CD4-positive, alpha-beta T cell treated with Interleukin-10 for 1 hour (primary cell): ENCODE data around the gene CDHR3.
A peak's percentile ranks its signal among the peaks of the same experiment; 100 is the strongest.

Experiments used
- DNase-seq: peaks from one replicate; pipeline ENCODE4 v3.0.0-alpha.2; 2020

The CDHR3 gene

DNA sequence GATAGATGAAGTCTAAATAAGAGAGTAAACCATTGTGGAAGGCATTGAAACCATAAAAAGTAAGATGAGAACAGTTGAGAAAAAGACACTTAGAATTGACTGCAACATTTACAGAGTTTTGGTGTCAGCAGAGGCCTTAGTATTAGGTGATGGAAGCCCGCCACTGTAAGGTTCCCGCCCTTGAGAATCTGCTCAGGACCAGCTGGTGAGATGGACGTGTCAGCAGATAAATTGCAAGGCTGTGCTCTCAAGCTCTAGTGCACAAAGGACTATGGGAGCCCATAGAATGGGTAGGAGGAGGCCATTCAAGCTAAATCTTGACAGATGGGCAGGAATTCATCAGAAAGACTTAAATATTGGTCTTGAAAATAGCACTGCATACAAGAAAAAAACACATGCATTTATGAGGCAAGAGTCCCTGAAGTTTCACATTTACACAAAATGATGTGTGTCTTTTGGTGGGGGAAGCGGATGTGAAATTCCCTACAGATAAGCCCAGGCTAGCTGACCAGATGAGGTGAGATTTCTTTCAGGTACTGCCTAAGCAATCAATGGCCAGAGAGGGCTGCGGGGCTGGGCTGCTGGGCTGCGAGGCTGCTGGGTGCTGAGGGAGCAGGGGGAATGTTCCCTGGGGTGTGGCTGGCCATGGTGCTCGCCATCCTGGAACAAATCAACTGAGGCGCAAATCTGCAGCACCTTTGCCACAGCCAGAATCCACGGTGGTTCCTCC, 106.6 kb downstream of the CDHR3 start:
- no peak for DNase-seq

DNA sequence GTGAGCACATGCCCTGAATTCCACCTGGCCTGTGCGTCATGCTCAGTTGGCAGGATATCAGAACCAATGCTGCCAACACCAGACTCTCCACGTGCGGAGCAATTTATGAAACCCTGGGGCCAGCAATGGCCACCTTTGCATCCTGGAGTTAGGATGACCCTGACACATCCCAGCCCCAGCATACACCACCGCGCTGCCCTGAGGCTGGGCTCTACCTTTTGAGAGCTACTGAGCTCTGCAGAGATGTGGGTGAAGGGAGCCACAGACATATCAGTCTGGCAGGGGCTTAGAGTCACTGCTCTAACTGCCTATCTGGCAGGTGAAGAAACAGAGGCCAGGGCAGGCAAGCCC, 107.1 kb downstream of the CDHR3 start:
- no peak for DNase-seq

DNA sequence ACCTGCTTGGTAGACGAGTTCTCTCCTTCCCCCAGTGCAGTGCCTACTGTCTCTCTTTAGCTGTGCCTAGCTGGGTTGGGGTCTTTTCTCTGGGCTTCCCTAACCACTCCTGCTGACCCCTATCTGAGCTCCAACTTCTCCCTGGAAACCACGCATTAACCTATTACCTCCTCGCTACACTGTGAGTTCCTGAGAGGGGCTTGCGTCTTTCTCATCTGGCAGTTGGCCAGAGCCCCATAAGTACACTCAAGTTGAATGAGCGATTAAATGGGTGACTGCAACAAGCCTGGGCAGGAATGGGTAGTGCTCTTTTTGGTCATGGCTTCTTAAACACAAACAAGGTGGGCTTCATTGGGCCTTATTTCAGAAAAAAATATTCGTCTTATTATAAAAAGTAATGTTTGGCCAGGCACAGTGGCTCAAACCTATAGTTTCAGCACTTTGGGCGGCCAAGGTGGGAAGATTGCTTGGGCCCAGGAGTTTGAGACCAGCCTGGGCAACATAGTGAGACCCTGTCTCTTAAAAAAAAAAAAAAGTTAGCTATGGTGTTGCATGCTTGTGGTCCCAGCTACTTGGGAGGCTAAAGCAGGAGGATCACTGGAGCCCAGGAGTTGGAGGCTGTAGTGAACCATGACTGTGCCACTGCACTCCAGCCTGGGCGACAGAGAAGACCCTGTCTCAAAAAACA, 107.6 kb downstream of the CDHR3 start:
- no peak for DNase-seq

DNA sequence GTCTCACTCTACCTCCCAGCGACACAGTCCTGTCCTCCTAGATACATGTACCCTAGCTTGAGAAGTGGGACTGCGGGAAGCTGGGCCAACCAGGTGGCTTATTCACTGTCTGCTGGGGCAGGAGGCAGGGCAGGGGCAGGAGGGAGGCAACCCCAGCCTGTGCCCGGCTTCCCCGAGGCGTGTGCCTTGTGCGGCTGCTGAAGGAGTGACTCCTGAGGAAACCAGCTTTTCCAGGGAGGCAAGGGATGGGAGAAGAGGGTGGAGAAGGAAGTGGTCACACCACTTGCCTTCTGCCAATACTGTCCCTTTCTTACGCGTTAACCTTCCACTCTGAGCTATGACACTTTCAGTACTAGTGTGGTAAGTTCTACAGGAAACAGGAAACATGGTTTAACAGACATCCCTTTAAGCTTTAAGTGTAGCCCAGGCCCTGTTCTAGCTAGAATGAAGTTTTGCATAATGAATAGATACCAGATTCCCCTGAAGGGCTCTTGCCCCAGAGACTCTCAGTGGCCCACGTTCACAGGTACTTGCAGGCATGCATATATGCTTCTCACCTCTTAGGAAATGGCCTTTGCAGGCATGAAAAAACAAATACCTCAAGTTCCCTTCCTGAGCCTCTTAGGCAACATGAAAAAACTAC, 108.4 kb downstream of the CDHR3 start:
- peak; percentile 65 for DNase-seq

DNA sequence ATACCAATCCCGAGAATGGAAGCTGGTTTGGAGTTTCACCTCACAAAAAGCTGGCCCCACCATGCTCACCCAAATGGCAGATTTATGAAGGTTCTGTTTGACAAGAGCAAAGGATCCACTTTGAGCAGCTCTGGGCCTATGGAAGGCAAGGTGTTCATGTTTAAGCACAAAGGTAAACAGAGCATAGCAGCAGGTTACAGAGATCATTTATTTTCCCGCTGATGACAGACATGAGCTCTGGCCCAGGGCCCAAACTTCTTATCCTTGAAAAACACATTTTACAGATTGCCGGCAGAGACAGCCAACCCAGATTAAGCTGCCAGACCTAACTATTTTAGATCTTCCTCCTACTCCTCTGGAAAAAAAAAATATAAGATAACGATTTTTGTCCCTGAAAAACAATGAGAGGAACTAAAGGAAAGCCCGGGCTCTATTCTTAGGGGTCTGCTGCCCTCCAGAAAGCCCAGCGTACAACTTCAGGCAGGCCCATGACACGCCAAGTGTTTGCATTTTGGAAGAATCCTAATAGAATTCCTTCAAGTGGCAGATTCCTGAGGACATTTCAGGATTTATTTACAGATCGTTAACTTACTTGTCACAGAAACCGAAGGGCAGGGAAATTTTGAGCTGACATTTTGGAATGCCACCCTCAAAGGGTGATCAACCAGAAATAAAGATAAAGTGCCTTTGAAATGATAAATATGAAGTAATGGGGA, 109.1 kb downstream of the CDHR3 start:
- DNase-seq, result no peak

DNA sequence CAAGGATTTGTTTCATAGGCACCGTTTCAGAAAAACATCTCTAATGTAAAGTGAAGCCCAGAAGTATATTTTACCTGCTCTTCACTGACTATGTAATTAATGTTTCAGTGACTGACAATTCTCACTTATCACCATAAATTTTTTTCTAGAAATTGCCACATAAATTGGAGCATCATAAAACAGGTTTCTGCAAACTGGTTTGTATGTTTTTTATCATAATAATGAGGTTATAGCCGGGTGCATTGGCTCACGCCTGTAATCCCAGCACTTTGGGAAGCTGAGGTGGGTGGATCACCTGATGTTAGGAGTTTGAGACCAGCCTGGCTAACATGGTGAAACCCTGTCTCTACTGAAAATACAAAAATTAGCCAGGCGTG, 109.6 kb downstream of the CDHR3 start:
- DNase-seq, result no peak

DNA sequence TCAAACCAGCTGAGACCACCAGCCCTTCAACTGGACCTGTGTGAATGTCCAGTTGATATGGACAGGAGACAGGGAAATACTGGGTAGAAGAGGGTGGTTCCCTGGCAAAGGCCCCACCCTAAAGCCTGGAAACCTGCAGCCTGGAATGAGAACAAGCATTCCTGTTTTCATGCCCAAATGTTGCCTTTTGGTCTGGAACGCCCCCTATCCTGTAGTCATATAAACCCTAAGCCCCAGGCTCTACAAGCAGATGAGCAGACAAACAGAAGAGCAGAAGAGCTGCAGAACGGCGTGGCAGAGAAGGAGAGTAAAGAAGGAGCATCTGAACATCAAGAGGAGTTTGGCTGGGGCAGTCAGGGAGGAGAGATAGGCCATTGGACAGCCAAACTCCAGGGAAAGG, 110.6 kb downstream of the CDHR3 start:
- no peak for DNase-seq

DNA sequence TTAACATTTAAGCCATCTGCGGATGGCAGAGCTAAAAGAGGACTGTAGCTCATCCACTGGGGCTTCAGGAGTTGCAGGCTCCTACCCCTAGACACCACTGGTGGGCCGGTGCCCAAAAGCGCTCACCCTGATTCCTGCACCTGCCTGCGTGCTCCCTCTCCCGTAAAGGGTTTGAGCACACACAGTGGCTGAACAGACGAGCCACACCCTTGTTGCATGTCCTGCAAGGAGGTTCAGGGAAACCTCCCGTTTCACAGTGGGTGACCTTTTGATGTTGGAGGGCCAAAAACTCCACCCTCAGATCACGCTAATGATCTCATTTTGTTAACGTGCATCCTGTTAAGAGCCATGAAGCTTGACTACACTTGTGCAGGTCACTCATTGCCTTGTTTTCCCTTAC, 111.2 kb downstream of the CDHR3 start:
- DNase-seq, result no peak

DNA sequence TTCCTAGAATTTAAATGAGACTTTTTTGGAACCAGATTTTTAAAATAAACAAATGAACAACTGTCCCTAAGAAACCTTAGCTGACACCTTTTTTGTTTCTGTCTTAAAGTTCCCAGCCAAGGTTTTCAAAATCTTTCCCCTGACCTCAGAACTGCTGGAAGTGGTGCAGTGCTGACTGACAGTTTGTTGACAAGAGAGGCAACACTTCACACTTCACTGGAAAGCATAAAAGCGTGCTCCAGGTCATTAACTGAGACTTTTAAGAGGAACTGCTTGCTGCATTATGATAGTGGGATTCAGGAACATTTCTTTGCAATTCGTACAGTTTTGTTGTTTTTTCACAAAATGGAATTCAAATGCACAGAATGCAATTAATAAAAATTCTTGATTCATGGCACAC, 112.9 kb downstream of the CDHR3 start:
- DNase-seq, result no peak

DNA sequence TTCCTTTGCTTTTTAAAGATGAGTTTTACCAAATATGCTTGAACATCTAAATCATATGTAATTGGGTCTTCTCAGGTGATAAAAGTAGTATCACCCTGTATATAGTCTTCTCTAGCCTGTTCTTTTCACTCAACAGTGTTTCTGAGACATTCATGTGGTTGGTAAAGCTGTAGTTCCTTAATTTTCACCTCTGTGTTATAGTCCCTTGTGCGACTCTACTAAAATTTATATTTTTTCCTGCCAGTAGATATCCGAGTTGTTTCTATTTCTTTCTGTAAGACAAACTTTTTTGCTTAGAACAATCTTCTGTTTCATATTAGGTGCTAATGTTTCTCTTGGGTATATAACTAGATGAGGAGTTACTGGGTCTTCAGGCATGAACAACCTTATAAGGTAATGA, 113.5 kb downstream of the CDHR3 start:
- no peak for DNase-seq

DNA sequence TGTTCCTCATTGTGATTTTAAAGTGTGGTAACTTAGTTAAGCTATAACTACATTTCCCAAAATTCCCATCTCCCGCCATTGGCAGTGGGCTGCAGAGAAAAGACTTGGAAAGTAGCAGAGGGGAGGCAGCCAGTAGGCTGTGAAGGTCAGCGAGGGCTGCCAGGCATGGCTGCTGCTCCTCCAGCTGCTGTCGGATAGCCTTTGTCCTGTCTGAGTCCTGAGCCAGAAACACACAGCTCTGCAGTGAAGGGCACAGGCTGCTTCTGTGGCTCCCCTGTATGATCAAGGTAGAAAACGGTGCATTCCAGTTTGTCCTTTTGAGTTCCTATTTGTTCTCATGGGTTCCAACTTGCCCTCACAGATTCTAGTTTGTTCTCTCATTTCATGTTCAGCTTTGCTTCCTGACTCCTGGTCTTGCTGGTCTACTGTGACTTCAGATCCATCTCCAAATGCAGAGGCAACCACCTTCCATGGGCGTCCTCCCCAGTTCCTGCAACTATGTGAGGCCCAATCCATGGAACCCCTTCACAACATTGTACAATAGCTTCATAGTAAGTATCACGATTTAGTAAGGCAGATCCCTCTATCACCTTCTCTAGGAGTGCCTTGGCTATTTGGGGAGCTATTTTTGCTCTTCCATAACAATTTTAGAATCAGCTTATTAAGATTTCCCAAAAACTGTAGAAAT, 117.4 kb downstream of the CDHR3 start:
- DNase-seq, result no peak

DNA sequence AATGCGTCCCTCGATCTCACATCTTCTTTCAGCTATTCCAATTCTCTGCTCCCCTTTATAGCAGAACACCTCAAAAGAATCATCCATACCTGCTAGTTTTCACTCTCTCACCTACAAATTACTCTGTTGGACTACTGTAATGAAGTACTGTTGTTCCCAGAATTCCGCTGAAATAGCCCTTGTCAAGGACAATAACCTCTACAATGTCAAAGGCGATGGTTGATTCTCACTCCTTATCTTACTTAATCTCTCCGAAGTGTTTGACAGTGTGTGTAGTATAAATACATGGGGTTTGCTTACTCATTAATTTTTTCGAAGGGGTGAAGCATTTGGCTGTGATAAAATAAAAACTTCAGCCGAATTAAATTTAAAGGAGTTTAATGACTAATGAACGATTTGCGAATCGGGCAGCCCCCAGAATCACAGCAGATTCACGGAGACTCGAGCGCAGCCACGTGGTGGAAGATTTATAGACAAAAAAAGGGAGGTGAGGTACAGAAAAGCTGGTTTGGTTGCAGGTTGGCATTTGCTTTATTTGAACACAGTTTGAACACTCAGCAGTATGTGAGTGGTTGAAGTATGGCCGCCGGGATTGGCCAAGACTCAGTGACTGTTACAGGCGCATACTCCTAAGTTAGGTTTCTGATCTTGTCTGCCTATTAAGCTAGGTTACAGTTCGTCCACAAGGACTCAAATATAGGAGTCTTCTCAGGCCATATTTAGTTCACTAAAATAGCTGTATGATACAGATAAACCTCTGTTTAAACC, 119.2 kb downstream of the CDHR3 start:
- no peak for DNase-seq
